Lung (tissue), 12 donors: Measurements from ENCODE around the gene TRIM17. TPM values are rescaled to one million over a fixed set of nuclear protein-coding genes. Genes with fewer than 3 reads are reported as not detected.

ENCODE experiments used
- ATAC-seq: fragments of 200-7000 bp; cut with Tn5 transposase; one replicate; pipeline ENCODE4 v1.9.1; 2020; ENCODE audit warnings: moderate number of reproducible peaks; ENCODE audit not compliant: insufficient read depth, low FRiP score
- DNase-seq, 3 donors: peaks; one replicate each; pipeline ENCODE4 v3.0.0-alpha.2; 2013 to 2017
- H3K27ac ChIP-seq, 2 donors: one replicate each; pipeline ENCODE4 v1.5.1; 2013; ENCODE audit warnings: mild to moderate bottlenecking in 2 of 2, moderate library complexity in 2 of 2, control low read depth in 1 of 2, inconsistent platforms in 1 of 2, low read depth in 1 of 2, low read length in 1 of 2
- H3K27me3 ChIP-seq, 3 donors: one replicate each; pipeline ENCODE4 v1.5.1; 2013; ENCODE audit warnings: low read length in 2 of 3; ENCODE audit not compliant: control insufficient read depth in 3 of 3, insufficient read depth in 3 of 3
- H3K36me3 ChIP-seq, 4 donors: one replicate each; pipeline ENCODE4 v1.5.1; 2013; ENCODE audit warnings: low read length in 4 of 4, mild to moderate bottlenecking in 1 of 4, moderate library complexity in 1 of 4; ENCODE audit not compliant: control insufficient read depth in 4 of 4, insufficient read depth in 4 of 4
- H3K4me1 ChIP-seq, 5 donors: one replicate each; pipeline ENCODE4 v1.5.1; 2013; ENCODE audit warnings: low read length in 5 of 5, mild to moderate bottlenecking in 2 of 5, moderate library complexity in 1 of 5; ENCODE audit not compliant: control insufficient read depth in 5 of 5, insufficient read depth in 5 of 5
- H3K4me3 ChIP-seq: one replicate; pipeline ENCODE4 v1.5.1; 2013; ENCODE audit warnings: mild to moderate bottlenecking, control low read depth, moderate library complexity
- H3K9ac ChIP-seq, 2 donors: one replicate each; pipeline ENCODE4 v1.5.1; 2013; ENCODE audit warnings: low read length in 2 of 2, control low read depth in 1 of 2; ENCODE audit not compliant: insufficient read depth in 1 of 2
- H3K9me3 ChIP-seq, 4 donors: one replicate each; pipeline ENCODE4 v1.5.1; 2013; ENCODE audit warnings: low read length in 3 of 4, mild to moderate bottlenecking in 1 of 4, moderate library complexity in 1 of 4; ENCODE audit not compliant: control insufficient read depth in 4 of 4, insufficient read depth in 3 of 4
- WGBS, 2 donors: extraction: QIAGEN DNeasy Blood & Tissue Kit; methylation state at CpG; one replicate each; pipeline ENCODE4 v1.1.7; 2013; 5-methylcytosine and 5-hydroxymethylcytosine counted together
- polyA plus RNA-seq, 2 donors: library from polyadenylated mRNA; stranded (reverse); fragments of 200-250 nt; gene quantifications; one replicate each; pipeline ENCODE4 v1.2.1, GENCODE V29; 2013
- total RNA-seq, 2 donors: library from RNA; depleted of rRNA in 1 of 2; stranded (reverse); fragments of >200 nt in 1 of 2; gene quantifications; one replicate each; pipeline ENCODE4 v1.2.1, GENCODE V29; 2014 to 2021
- TF ChIP-seq, protein P1 (sequence below): IDR thresholded peaks from 2 replicates; pipeline ENCODE4 v1.5.1; 2012; ENCODE audit warnings: mild to moderate bottlenecking; ENCODE audit errors: control extremely low read depth, extremely low read depth
- donor health status: control.
- donor health status: control.
- donor health status: Bipolar disorder and iron deficiency.
- donor health status: healthy.
- donor health status: DM: yes; HTN: yes; CAD: no.

Gene TRIM17
- total and polyA plus RNA-seq, 4 donors = 1.0 to 3.3 (median 1.8) TPM

DNA sequence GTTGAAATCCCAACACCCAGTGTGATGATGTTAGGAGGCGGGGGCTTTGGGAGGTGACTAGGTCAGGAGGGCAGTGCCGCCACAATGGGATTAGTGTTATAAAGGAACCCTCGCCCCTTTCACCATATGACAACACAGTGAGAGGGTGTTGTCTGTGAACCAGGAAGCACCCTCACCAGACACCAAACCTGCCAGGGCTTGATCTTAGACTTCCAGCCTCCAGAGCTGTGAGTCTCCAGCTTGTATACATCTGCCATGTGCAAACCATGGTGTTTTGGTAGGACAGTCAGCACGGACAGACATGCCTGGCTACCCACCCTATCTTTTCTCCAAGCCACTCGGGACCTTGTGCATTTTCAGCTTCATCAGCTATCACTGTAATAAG is 14.0 kb downstream of the TRIM17 start:
- Histone ChIP-seq H3K9me3 (no peaks in the 10 kb centered on the region), H3K27me3 (no peaks in the 10 kb centered on the region), H3K4me1 (peaks cover 0 to 17% (median 11%) of the 10 kb centered on the region in 5 donors), H3K9ac (no peak overlapping the region), H3K36me3 (peaks cover 0 to 34% (median 7%) of the 10 kb centered on the region in 4 donors), H3K4me3 (no peak overlapping the region), H3K27ac (no peak overlapping the region)
- ATAC-seq (no peak), DNase-seq (no peak)
- 92 to 95% methylated on average over 5 of the region's 5 CpGs for WGBS, 2 donors
- TF ChIP-seq, protein P1, sequence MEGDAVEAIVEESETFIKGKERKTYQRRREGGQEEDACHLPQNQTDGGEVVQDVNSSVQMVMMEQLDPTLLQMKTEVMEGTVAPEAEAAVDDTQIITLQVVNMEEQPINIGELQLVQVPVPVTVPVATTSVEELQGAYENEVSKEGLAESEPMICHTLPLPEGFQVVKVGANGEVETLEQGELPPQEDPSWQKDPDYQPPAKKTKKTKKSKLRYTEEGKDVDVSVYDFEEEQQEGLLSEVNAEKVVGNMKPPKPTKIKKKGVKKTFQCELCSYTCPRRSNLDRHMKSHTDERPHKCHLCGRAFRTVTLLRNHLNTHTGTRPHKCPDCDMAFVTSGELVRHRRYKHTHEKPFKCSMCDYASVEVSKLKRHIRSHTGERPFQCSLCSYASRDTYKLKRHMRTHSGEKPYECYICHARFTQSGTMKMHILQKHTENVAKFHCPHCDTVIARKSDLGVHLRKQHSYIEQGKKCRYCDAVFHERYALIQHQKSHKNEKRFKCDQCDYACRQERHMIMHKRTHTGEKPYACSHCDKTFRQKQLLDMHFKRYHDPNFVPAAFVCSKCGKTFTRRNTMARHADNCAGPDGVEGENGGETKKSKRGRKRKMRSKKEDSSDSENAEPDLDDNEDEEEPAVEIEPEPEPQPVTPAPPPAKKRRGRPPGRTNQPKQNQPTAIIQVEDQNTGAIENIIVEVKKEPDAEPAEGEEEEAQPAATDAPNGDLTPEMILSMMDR = no peak

DNA sequence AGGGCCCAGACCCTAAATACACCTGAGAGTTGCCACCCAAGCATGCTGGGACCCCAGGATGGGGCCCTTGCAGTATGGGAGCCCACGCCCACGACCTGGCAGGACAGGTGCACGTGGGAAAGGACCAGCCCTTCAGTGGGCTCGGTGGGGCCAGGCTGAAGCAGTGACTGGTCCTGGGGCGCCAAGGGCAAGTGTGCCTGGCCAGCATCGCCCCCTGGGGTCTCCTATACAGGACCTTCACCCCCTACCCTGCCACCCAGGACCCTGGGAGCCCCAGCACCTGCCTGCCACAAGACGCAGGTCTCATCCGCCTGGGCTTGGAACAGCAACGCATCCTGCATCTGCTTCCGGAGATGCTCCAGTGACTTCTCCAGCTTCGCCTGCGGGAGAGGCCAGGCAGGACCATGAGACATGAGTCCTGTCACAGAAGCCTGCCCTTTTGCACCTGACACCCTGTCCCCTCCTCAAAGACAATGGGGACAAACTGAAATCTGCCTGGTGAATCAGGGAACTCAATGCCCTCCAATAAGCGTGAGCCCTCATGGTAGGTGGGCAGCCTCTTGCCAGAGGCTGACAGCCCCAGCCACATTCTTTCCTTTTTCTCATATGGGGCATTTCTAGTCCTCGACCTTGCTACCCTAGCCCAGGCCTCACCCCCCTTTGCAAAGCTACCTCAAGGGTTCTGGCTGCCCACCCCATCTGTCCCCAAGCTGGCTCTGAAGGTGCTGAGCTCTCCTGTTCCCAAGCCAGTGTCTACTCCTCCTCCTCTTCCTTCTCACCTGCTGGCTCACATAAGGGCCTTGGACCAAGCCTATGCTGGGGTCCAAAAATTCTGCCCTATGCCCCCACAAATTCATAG is 14.7 kb downstream of the TRIM17 start:
- H3K27ac ChIP-seq = no peak overlapping the region
- TF ChIP-seq, protein P1 = no peak
- no peaks in the 10 kb centered on the region for H3K9me3 ChIP-seq
- DNase-seq (peak in 1 of 3 donors; percentile 5), ATAC-seq (no peak)
- H3K36me3 ChIP-seq = peaks cover 1 to 39% (median 7%) of the 10 kb centered on the region in 4 donors
- WGBS, 2 donors = 94 to 98% methylated on average over 14 of the region's 14 CpGs
- no peak overlapping the region for H3K4me3 ChIP-seq
- no peaks in the 10 kb centered on the region for H3K27me3 ChIP-seq
- peaks cover 0 to 14% (median 11%) of the 10 kb centered on the region in 5 donors for H3K4me1 ChIP-seq
- H3K9ac ChIP-seq = no peak overlapping the region

DNA sequence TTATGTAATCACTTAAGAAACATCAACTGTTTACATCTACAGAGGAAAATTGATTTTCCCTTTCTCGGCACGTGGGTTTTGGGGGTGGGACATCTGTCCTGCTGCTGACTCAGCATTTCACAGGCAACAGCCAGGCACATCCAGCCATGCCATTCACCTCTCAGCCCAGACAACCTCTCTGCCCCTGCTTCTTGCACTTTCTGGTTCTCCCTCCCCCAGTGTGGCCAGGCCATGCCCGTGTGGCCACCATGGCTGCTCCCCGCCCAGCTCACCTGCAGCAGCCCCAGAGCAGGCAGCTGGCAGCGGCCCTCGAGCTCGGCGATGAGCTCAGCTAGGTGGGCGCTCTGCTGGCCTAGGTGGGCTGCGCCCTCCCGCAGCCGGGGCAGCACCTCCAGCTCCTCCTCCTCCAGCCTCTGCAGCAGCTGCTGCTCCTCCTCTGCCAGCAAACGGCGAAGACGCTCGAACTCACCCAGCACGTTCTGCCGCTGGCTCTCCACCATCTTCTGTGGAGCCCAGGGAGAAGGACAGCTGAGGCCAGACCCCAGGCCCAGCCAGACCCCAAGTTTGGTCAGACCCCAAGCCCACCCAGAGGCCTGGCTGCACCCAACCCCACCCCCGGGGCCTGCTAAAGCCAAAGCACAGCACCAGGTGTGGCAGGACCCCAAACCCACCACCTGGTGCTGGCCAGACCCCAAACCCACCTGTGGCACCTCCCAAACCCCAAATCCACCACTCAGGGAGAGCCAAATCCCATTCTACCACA is 15.8 kb downstream of the TRIM17 start:
- Histone ChIP-seq H3K27ac (no peak overlapping the region), H3K4me1 (peaks cover 0 to 14% (median 11%) of the 10 kb centered on the region in 5 donors), H3K9me3 (no peaks in the 10 kb centered on the region), H3K4me3 (no peak overlapping the region), H3K27me3 (no peaks in the 10 kb centered on the region), H3K9ac (no peak overlapping the region), H3K36me3 (peaks cover 2 to 47% (median 12%) of the 10 kb centered on the region in 4 donors)
- 89 to 91% methylated on average over 16 to 19 of the region's 19 CpGs for WGBS, 2 donors
- no peak for ATAC-seq
- DNase-seq = peak in 1 of 3 donors; percentile 15
- TF ChIP-seq, protein P1 = no peak
